Kidney epithelial cell (primary cell): ENCODE data around the gene KCNMB2. TPM values are rescaled to one million over a fixed set of nuclear protein-coding genes. Genes with fewer than 3 reads are reported as not detected.

Source experiments
- DNase-seq: peaks from one replicate; pipeline ENCODE4 v3.0.0-alpha.2; 2010; ENCODE audit warnings: low read depth
- H3K27me3 ChIP-seq: 2 replicates; pipeline ENCODE4 v1.6.0; 2011; ENCODE audit warnings: low read length; ENCODE audit not compliant: control insufficient read depth, insufficient read depth
- H3K36me3 ChIP-seq: 2 replicates; pipeline ENCODE4 v1.5.1; 2011; ENCODE audit warnings: low read length; ENCODE audit not compliant: control insufficient read depth, insufficient read depth
- H3K4me3 ChIP-seq: 2 replicates; pipeline ENCODE4 v1.5.1; 2011; ENCODE audit warnings: low read depth, mild to moderate bottlenecking, control low read depth, low read length
- CTCF ChIP-seq: IDR thresholded peaks from 2 replicates; pipeline ENCODE4 v1.5.1; 2011; ENCODE audit warnings: mild to moderate bottlenecking, moderate library complexity, low read length, control low read depth, inconsistent platforms; ENCODE audit not compliant: insufficient read depth, poor library complexity, severe bottlenecking
- total RNA-seq: library from RNA; depleted of rRNA; stranded (reverse); fragments of >200 nt; gene quantifications from 2 replicates; pipeline ENCODE4 v1.2.3, GENCODE V29; 2015

Gene KCNMB2
- total RNA-seq, 1 donor from 2014 or later: 3.6 TPM

DNA sequence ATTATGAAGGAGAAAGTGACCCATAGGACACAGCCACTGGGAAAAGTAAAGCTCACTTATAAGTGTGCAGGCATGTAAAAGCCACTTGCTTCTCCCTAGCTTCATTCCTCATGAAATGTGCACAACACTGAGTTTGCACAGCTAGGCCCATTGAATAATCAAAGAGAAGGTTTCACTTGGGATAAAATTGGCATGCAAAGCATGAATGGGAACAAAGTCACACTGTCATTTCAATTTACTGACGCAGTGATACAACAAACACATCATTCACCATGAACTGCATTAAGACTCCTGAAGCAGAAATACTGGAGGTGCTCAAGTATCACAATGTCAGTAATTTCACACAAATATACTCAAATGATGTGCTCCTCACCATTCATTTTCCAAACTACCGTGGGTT, 61.1 kb downstream of the KCNMB2 start:
- Histone ChIP-seq H3K4me3 (no peak overlapping the region), H3K27me3 (no peaks in the 10 kb centered on the region), H3K36me3 (no peaks in the 10 kb centered on the region)
- no peak for DNase-seq
- no peak for TF ChIP-seq CTCF

GRCh38 chr3:178602856-178603255, 66.6 kb downstream of the KCNMB2 start:
- Histone ChIP-seq H3K4me3 (no peak overlapping the region), H3K27me3 (no peaks in the 10 kb centered on the region), H3K36me3 (no peaks in the 10 kb centered on the region)
- no peak for TF ChIP-seq CTCF
- DNase-seq: no peak

- Histone ChIP-seq H3K36me3 (no peaks in the 10 kb centered on the region), H3K4me3 (no peak overlapping the region), H3K27me3 (no peaks in the 10 kb centered on the region)
- TF ChIP-seq CTCF: no peak
- no peak for DNase-seq
Measured at GRCh38 chr3:178603735-178604134, 67.5 kb downstream of the KCNMB2 start.

GRCh38 chr3:178618197-178618596, 82.0 kb downstream of the KCNMB2 start:
- Histone ChIP-seq H3K27me3 (no peaks in the 10 kb centered on the region), H3K4me3 (no peak overlapping the region), H3K36me3 (no peaks in the 10 kb centered on the region)
- TF ChIP-seq CTCF: no peak
- no peak for DNase-seq

GRCh38 chr3:178618896-178619295, 82.7 kb downstream of the KCNMB2 start:
- no peaks in the 10 kb centered on the region for H3K36me3 ChIP-seq
- no peak for TF ChIP-seq CTCF
- H3K4me3 ChIP-seq: no peak overlapping the region
- H3K27me3 ChIP-seq: no peaks in the 10 kb centered on the region
- no peak for DNase-seq

- no peak for TF ChIP-seq CTCF
- H3K4me3 ChIP-seq: no peak overlapping the region
- no peaks in the 10 kb centered on the region for H3K36me3 ChIP-seq
- DNase-seq: no peak
- no peaks in the 10 kb centered on the region for H3K27me3 ChIP-seq
Measured at GRCh38 chr3:178623666-178624255, 87.5 kb downstream of the KCNMB2 start.
